K562 (cell line): Measurements from ENCODE around the gene STK33. TPM values are rescaled to one million over a fixed set of nuclear protein-coding genes. Genes with fewer than 3 reads are reported as not detected.

Experiments
- ARID1B ChIP-seq: fragments of 450-650 bp; IDR thresholded peaks from 2 replicates; pipeline ENCODE4 v1.6.1; 2016; ENCODE audit warnings: antibody characterized with exemption, mild to moderate bottlenecking, inconsistent platforms
- CTCF ChIP-seq, 3 experiments: IDR thresholded peaks in 2 of 3; conservative IDR thresholded peaks in 1 of 3; 2 replicates each; pipeline ENCODE4 v1.5.1; 2011 to 2012; ENCODE audit warnings: low read length in 3 of 3, mild to moderate bottlenecking in 3 of 3, control low read depth in 2 of 3, improper control_type of control experiment in 1 of 3, inconsistent platforms in 1 of 3, low read depth in 1 of 3, mixed read lengths in 1 of 3, moderate library complexity in 1 of 3; ENCODE audit not compliant: insufficient read depth in 2 of 3
- DMBX1 ChIP-seq: fragments of 250-450 bp; sonication (Bioruptor Pico); IDR thresholded peaks from 2 replicates; pipeline ENCODE4 v1.8.0; 2022; ENCODE audit warnings: inconsistent platforms, mild to moderate bottlenecking, moderate library complexity, borderline replicate concordance
- EP400 ChIP-seq: fragments of 450-650 bp; IDR thresholded peaks from 2 replicates; pipeline ENCODE4 v1.6.1; 2017; ENCODE audit warnings: antibody characterized with exemption, mild to moderate bottlenecking, moderate library complexity
- FOS ChIP-seq: IDR thresholded peaks from 3 replicates; pipeline ENCODE4 v1.6.1; 2011; ENCODE audit not compliant: insufficient read length; ENCODE audit errors: extremely low read depth
- GTF2E2 ChIP-seq: fragments of 200-800 bp; sonication (Bioruptor generic); IDR thresholded peaks from 2 replicates; pipeline ENCODE4 v1.6.1; 2016; ENCODE audit warnings: missing genetic modification characterization, missing compliant biosample characterization
- HCFC1 ChIP-seq: IDR thresholded peaks from 2 replicates; pipeline ENCODE4 v1.6.1; 2012; ENCODE audit warnings: low read depth, low read length, improper control_type of control experiment
- HIVEP1 ChIP-seq: fragments of 250-450 bp; sonication (Bioruptor Pico); IDR thresholded peaks from 2 replicates; pipeline ENCODE4 v1.4.0; 2020; ENCODE audit warnings: mild to moderate bottlenecking
- L3MBTL2 ChIP-seq: fragments of 450-650 bp; IDR thresholded peaks from 2 replicates; pipeline ENCODE4 v1.6.1; 2016; ENCODE audit warnings: mild to moderate bottlenecking, moderate library complexity
- MEF2A ChIP-seq: IDR thresholded peaks from 2 replicates; pipeline ENCODE4 v1.6.1; 2011; ENCODE audit warnings: low read depth, mild to moderate bottlenecking, low read length, moderate library complexity; ENCODE audit not compliant: control insufficient read depth
- NR2C1 ChIP-seq, 2 experiments: fragments of 450-650 bp; IDR thresholded peaks; 2 replicates each; pipeline ENCODE4 v1.6.1; 2017; ENCODE audit warnings: mild to moderate bottlenecking in 2 of 2, antibody characterized with exemption in 1 of 2, inconsistent platforms in 1 of 2, missing compliant biosample characterization in 1 of 2, missing genetic modification characterization in 1 of 2
- PHF20 ChIP-seq: fragments of 450-650 bp; IDR thresholded peaks from 2 replicates; pipeline ENCODE4 v1.6.1; 2018; ENCODE audit not compliant: partially characterized antibody
- RAD51 ChIP-seq: fragments of 450-650 bp; IDR thresholded peaks from 2 replicates; pipeline ENCODE4 v1.7.1; 2016; ENCODE audit warnings: low read depth, mild to moderate bottlenecking, borderline replicate concordance
- RBBP5 ChIP-seq: fragments of 200-600 bp; sonication (generic); IDR thresholded peaks from 2 replicates; pipeline ENCODE4 v1.6.1; 2012; ENCODE audit warnings: borderline replicate concordance, mild to moderate bottlenecking, low read length, control low read depth, inconsistent platforms; ENCODE audit not compliant: insufficient read depth, poor library complexity, severe bottlenecking
- RERE ChIP-seq: sonication (generic); formaldehyde crosslinking; IDR thresholded peaks from 2 replicates; pipeline ENCODE4 v1.8.0; 2023; ENCODE audit warnings: missing genetic modification reagents, mild to moderate bottlenecking, borderline replicate concordance
- SREBF1 ChIP-seq: fragments of 150-350 bp; IDR thresholded peaks from 2 replicates; pipeline ENCODE4 v1.6.1; 2014; ENCODE audit warnings: antibody characterized with exemption, low read depth, low read length, borderline replicate concordance
- TAF9B ChIP-seq: fragments of 450-650 bp; IDR thresholded peaks from 2 replicates; pipeline ENCODE4 v1.6.1; 2018; ENCODE audit warnings: mild to moderate bottlenecking; ENCODE audit not compliant: partially characterized antibody
- ZBTB43 ChIP-seq: sonication (generic); formaldehyde crosslinking; IDR thresholded peaks from 2 replicates; pipeline ENCODE4 v1.8.0; 2023; ENCODE audit warnings: mild to moderate bottlenecking, missing genetic modification reagents
- ZNF146 ChIP-seq: IDR thresholded peaks from one replicate; pipeline ENCODE4 v1.6.1; 2018; ENCODE audit warnings: missing compliant biosample characterization; ENCODE audit not compliant: unreplicated experiment
- ZNF316 ChIP-seq: fragments of 450-650 bp; IDR thresholded peaks from 2 replicates; pipeline ENCODE4 v1.6.1; 2016
- ZNF785 ChIP-seq: fragments of 250-450 bp; sonication (Bioruptor Pico); IDR thresholded peaks from 2 replicates; pipeline ENCODE4 v1.4.0; 2020; ENCODE audit warnings: mild to moderate bottlenecking
- polyA plus RNA-seq, 8 experiments: library from polyadenylated mRNA; depleted of rRNA in 4 of 8; stranded (reverse) in 5 of 8; unstranded in 3 of 8; fragments of >200 nt; fragmentation: Nextera tagmentation in 2 of 8; fragmentation: Illumina TruSeq in 1 of 8; extraction: Ambion mirVana in 2 of 8; extraction: Trizol in 1 of 8; gene quantifications; 2 replicates each; pipeline versions ENCODE4 v1.2.1 to v1.2.3, GENCODE V29; 2011 to 2014; ENCODE audit warnings: inconsistent platforms in 1 of 8, missing spikeins in 1 of 8
- total RNA-seq, 7 experiments: library from RNA; depleted of rRNA in 6 of 7; stranded (reverse); fragments of >200 nt in 6 of 7; fragmentation: Illumina TruSeq in 2 of 7; extraction: Trizol in 2 of 7; gene quantifications; 2 replicates each; pipeline versions ENCODE4 v1.2.1 to v1.2.3, GENCODE V29; 2011 to 2021; ENCODE audit warnings: low replicate concordance in 1 of 7

The STK33 gene
- total and polyA plus RNA-seq, 9 of the 15 experiments (the other 6 are each of a cell fraction or from before 2014, with no cell fraction given), result not detected

- no peak for TF ChIP-seq GTF2E2 (tag)
- TF ChIP-seq SREBF1, result no peak
- peak; percentile 86 for TF ChIP-seq RAD51
- no peak for TF ChIP-seq TAF9B
- no peak for TF ChIP-seq HIVEP1
- peak; percentile 96 for TF ChIP-seq ZNF316
- TF ChIP-seq ZBTB43 (CRISPR knock-in tag), result no peak
- TF ChIP-seq RERE (CRISPR knock-in tag), result no peak
- no peak for TF ChIP-seq HCFC1
- peak; percentile 53 for TF ChIP-seq NR2C1 (IDR thresholded peaks at IDR 0.05)
- TF ChIP-seq NR2C1 (tag; IDR thresholded peaks at IDR 0.05), result peak; percentile 23; the same call in 1 of the 2 replicates
- no peak for TF ChIP-seq RBBP5
- TF ChIP-seq L3MBTL2, result peak; percentile 72
- no peak for TF ChIP-seq FOS
- TF ChIP-seq EP400, result no peak
- no peak for TF ChIP-seq PHF20
- TF ChIP-seq CTCF (IDR thresholded peaks at IDR 0.05 in 2 of 3, conservative IDR thresholded peaks at IDR 0.05 in 1 of 3; ENCODE audit: insufficient read depth in 2 of 3, low read depth in 1 of 3, low read length in 3 of 3), result peak; percentile 37 to 48 (median 40); a peak in 5 of 6 replicates
- no peak for TF ChIP-seq ZNF785
- peak; percentile 57 for TF ChIP-seq ARID1B
- TF ChIP-seq DMBX1 (CRISPR knock-in tag), result no peak
- TF ChIP-seq ZNF146 (CRISPR knock-in tag), result no peak
- no peak for TF ChIP-seq MEF2A
Observed at GRCh38 chr11:8384199-8384821, 209.7 kb downstream of the STK33 start (continued).
